T-helper 17 cell (primary cell): ENCODE measurements around the gene UNCX. TPM values are rescaled to one million over a fixed set of nuclear protein-coding genes. Genes with fewer than 3 reads are reported as not detected.
A peak's percentile ranks its signal among the peaks of the same experiment; 100 is the strongest.

ENCODE experiments used
- ATAC-seq: fragments of 150-1000 bp; cut with Tn5 transposase; 2 replicates; pipeline ENCODE4 v1.10.0; 2021; ENCODE audit warnings: mild to moderate bottlenecking, moderate library complexity
- DNase-seq, 3 donors: peaks; one replicate each; pipeline versions ENCODE4 v3.0.0 to v3.0.0-alpha.2; 2020 to 2021
- H3K9me3 ChIP-seq: one replicate; pipeline ENCODE4 v1.7.0; 2013; ENCODE audit warnings: low read length, mild to moderate bottlenecking; ENCODE audit not compliant: control insufficient read depth, poor library complexity, severe bottlenecking
- H3K27ac Mint-ChIP-seq: one replicate; pipeline ENCODE4 v1.8.0; 2022; ENCODE audit warnings: mild to moderate bottlenecking, moderate library complexity, mixed read lengths
- H3K27me3 Mint-ChIP-seq: one replicate; pipeline ENCODE4 v1.8.0; 2022; ENCODE audit warnings: mixed read lengths
- H3K36me3 Mint-ChIP-seq: one replicate; pipeline ENCODE4 v1.8.0; 2022; ENCODE audit warnings: low read depth, mixed read lengths
- H3K4me1 Mint-ChIP-seq: one replicate; pipeline ENCODE4 v1.8.0; 2022; ENCODE audit warnings: mild to moderate bottlenecking, mixed read lengths
- H3K4me3 Mint-ChIP-seq: one replicate; pipeline ENCODE4 v1.8.0; 2022; ENCODE audit warnings: mild to moderate bottlenecking, moderate library complexity, mixed read lengths
- total RNA-seq, 4 donors: library from RNA in 2 of 4; stranded (reverse) in 2 of 4; gene quantifications; one replicate each; pipeline ENCODE4 v1.2.3 and lab custom pipeline; 2022 to 2026

UNCX gene
- total RNA-seq, 2 donors from 2014 or later, result not detected

GRCh38 chr7:1238931-1239802, 6.5 kb downstream of the UNCX start:
- Mint-ChIP-seq H3K27ac (peak overlapping the region; percentile 72), H3K27me3 (peaks cover 51% of the 10 kb centered on the region), H3K4me1 (peaks cover 7% of the 10 kb centered on the region), H3K4me3 (no peak overlapping the region), H3K36me3 (peaks cover 5% of the 10 kb centered on the region)
- no peak for DNase-seq
- H3K9me3 ChIP-seq, result no peaks in the 10 kb centered on the region
- ATAC-seq, result no peak

GRCh38 chr7:1239803-1240516, 7.3 kb downstream of the UNCX start:
- DNase-seq, result no peak
- peaks cover 51% of the 10 kb centered on the region for H3K27me3 Mint-ChIP-seq
- H3K4me1 Mint-ChIP-seq, result peaks cover 4% of the 10 kb centered on the region
- peaks cover 2% of the 10 kb centered on the region for H3K36me3 Mint-ChIP-seq
- peak overlapping the region; percentile 72 for H3K27ac Mint-ChIP-seq
- peak overlapping the region; percentile 31 for H3K4me3 Mint-ChIP-seq
- H3K9me3 ChIP-seq, result no peaks in the 10 kb centered on the region
- no peak for ATAC-seq

- Mint-ChIP-seq H3K4me3 (peak overlapping the region; percentile 31), H3K36me3 (peaks cover 1% of the 10 kb centered on the region), H3K27me3 (peaks cover 57% of the 10 kb centered on the region), H3K4me1 (peaks cover 1% of the 10 kb centered on the region), H3K27ac (peak overlapping the region; percentile 72)
- no peaks in the 10 kb centered on the region for H3K9me3 ChIP-seq
- DNase-seq (no peak), ATAC-seq (no peak)
Measured at GRCh38 chr7:1240517-1241257, 8.0 kb downstream of the UNCX start.

GRCh38 chr7:1241258-1241602, 8.6 kb downstream of the UNCX start:
- no peaks in the 10 kb centered on the region for H3K9me3 ChIP-seq
- Mint-ChIP-seq H3K27me3 (peaks cover 62% of the 10 kb centered on the region), H3K36me3 (no peaks in the 10 kb centered on the region), H3K4me1 (no peaks in the 10 kb centered on the region), H3K27ac (no peak overlapping the region), H3K4me3 (no peak overlapping the region)
- ATAC-seq (no peak), DNase-seq (no peak)

GRCh38 chr7:1241603-1242255, 9.1 kb downstream of the UNCX start:
- no peak overlapping the region for H3K4me3 Mint-ChIP-seq

GRCh38 chr7:1242256-1242605, 9.6 kb downstream of the UNCX start:
- Mint-ChIP-seq H3K4me1 (peaks cover 2% of the 10 kb centered on the region), H3K36me3 (peaks cover 2% of the 10 kb centered on the region), H3K4me3 (no peak overlapping the region), H3K27ac (peak overlapping the region; percentile 21), H3K27me3 (peaks cover 68% of the 10 kb centered on the region)
- ATAC-seq (no peak), DNase-seq (no peak)
- H3K9me3 ChIP-seq, result no peaks in the 10 kb centered on the region

More at GRCh38 chr7:1241603-1242255, 9.1 kb downstream of the UNCX start:
- ATAC-seq, result no peak
- Mint-ChIP-seq H3K4me1 (peaks cover 2% of the 10 kb centered on the region), H3K27me3 (peaks cover 67% of the 10 kb centered on the region), H3K27ac (peak overlapping the region; percentile 21), H3K36me3 (peaks cover 2% of the 10 kb centered on the region)
- no peak for DNase-seq
- no peaks in the 10 kb centered on the region for H3K9me3 ChIP-seq

GRCh38 chr7:1242606-1243289, 10.1 kb downstream of the UNCX start:
- H3K27ac Mint-ChIP-seq, result peak overlapping the region; percentile 61
- DNase-seq, result no peak
- peaks cover 2% of the 10 kb centered on the region for H3K36me3 Mint-ChIP-seq
- ATAC-seq, result no peak
- H3K4me3 Mint-ChIP-seq, result no peak overlapping the region
- no peaks in the 10 kb centered on the region for H3K9me3 ChIP-seq
- peaks cover 64% of the 10 kb centered on the region for H3K27me3 Mint-ChIP-seq
- peaks cover 2% of the 10 kb centered on the region for H3K4me1 Mint-ChIP-seq

- DNase-seq (no peak), ATAC-seq (no peak)
- Mint-ChIP-seq H3K27me3 (peaks cover 67% of the 10 kb centered on the region), H3K27ac (peak overlapping the region; percentile 61), H3K4me3 (no peak overlapping the region), H3K36me3 (peaks cover 2% of the 10 kb centered on the region), H3K4me1 (peaks cover 6% of the 10 kb centered on the region)
- no peaks in the 10 kb centered on the region for H3K9me3 ChIP-seq
Measured at GRCh38 chr7:1243290-1243963, 10.8 kb downstream of the UNCX start.

GRCh38 chr7:1243964-1244416, 11.3 kb downstream of the UNCX start:
- DNase-seq (no peak), ATAC-seq (no peak)
- H3K4me3 Mint-ChIP-seq, result no peak overlapping the region
- H3K27me3 Mint-ChIP-seq, result peaks cover 67% of the 10 kb centered on the region
- H3K27ac Mint-ChIP-seq, result peak overlapping the region; percentile 61
- H3K4me1 Mint-ChIP-seq, result peaks cover 7% of the 10 kb centered on the region
- H3K36me3 Mint-ChIP-seq, result peaks cover 3% of the 10 kb centered on the region
- H3K9me3 ChIP-seq, result no peaks in the 10 kb centered on the region

- peaks cover 10% of the 10 kb centered on the region for H3K4me1 Mint-ChIP-seq
- H3K9me3 ChIP-seq, result no peaks in the 10 kb centered on the region
- DNase-seq (no peak), ATAC-seq (no peak)
- peaks cover 60% of the 10 kb centered on the region for H3K27me3 Mint-ChIP-seq
- no peak overlapping the region for H3K4me3 Mint-ChIP-seq
- H3K27ac Mint-ChIP-seq, result peak overlapping the region; percentile 61
- peaks cover 3% of the 10 kb centered on the region for H3K36me3 Mint-ChIP-seq
Measured at GRCh38 chr7:1244700-1245523, 12.2 kb downstream of the UNCX start.

GRCh38 chr7:1245524-1246050, 12.9 kb downstream of the UNCX start:
- ATAC-seq (no peak), DNase-seq (no peak)
- Mint-ChIP-seq H3K27ac (peak overlapping the region; percentile 90), H3K27me3 (peaks cover 61% of the 10 kb centered on the region), H3K36me3 (peaks cover 3% of the 10 kb centered on the region), H3K4me3 (no peak overlapping the region), H3K4me1 (peaks cover 10% of the 10 kb centered on the region)
- no peaks in the 10 kb centered on the region for H3K9me3 ChIP-seq
